GM19468 (cell line): Measurements from ENCODE around the gene RASGRF2.

ENCODE experiments used
- ATAC-seq: cut with Tn5 transposase; IDR thresholded peaks from one replicate; pipeline ENCODE4 v1.9.1; 2021; ENCODE audit warnings: mild to moderate bottlenecking, moderate library complexity, moderate number of reproducible peaks; ENCODE audit not compliant: unreplicated experiment; ENCODE audit errors: extremely low read depth

The RASGRF2 gene

DNA sequence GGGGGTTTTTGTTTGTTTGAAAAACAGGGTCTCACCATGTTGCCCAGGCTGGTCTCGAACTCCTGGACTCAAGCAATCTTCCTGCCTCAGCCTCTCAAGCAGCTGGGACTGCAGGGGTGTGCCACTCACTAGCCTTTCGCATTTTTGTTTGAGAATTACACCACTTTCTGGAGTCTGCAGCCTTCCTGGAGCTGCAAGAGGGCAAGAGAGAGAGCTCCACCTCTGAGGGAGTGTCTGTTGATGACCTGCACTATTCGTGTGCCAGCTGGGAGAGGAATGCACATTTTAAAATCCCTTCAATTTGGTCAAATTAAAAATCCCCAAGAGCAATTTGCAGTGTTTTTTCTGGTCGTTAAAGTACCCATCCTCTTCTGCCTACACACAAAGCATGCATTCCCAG is 267.9 kb downstream of the RASGRF2 start:
- no peak for ATAC-seq

DNA sequence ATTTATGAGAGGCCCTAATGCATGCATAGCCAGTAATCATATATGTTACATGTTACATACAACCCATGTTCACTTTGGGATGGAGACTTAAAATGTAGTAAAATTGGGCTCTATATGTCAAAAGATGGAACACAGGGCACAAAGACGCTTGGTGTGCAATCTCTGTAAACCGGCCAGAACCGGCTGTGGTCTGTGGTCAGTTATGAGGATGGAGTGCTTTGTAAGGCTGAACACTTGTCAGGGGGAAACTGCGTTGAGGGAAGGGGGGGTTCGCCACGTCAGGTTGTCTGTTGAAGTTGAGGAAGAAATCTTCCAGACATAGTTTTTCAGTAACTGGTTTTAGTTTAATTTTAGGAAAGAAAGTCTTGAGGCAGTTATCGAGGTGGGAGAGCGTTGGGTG is 270.3 kb downstream of the RASGRF2 start:
- no peak for ATAC-seq

DNA sequence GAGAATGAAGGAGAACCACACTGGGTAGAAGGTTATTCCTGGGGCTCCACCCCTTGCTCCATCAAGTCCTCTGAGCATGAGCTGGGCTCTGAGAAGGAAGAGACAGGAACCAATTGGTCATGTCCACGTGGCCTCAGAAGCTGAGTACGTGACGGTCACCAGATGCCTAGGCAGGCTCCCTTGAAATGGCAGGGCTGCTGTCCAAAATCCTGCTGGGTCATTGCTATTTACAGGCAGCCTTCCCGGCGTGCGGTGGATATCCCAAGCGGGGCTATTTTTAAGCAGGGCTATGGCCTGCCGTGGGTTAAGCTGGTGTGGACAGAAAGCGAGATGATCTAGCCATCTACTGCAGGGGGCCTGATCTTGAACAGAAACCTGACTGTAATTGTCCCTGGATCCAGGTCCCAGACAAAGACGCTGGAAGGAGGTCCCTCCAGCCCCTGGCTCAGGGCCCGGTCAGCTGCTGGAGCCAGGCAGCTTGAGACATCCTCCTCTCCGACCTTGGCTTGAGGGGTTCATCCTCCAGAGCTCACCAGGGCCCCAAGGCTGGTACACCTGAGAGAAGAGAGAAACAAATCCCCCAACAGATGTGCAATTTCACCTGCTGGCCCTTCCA is 272.4 kb downstream of the RASGRF2 start:
- ATAC-seq = no peak

DNA sequence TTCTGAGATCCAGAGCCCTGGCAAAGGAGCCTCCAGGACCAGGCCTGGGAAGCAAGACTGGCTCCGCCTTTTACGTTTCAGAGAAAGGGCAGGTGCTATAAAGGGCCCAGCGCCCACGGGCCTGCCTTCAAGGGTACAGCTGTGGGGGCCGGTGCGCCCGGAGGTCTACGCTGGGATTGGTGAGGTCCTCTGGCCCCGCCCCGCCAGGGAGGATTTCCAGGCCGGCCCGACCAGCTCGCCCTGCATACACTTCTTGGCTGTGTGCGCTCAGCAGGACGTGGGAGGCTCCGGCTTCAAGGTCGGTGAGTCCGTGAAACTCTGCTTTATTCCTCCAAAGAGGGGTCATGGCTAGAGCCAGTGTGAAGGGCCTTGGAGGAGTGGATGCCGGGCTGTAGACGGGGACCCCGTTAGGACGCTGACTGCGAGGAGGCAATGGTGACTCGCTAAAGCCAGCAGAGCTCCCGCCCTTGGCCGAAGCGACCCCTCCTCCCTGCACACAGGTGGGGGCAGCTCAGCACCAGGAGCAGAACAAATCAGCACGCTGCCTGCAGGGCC is 273.0 kb downstream of the RASGRF2 start, which contains the start of gene CKMT2:
CKMT2 (plus strand) TSS at position 243 of the 555 bp plus-strand sequence. CDS start 17,811 bp downstream, outside the sequence.
- ATAC-seq = no peak

DNA sequence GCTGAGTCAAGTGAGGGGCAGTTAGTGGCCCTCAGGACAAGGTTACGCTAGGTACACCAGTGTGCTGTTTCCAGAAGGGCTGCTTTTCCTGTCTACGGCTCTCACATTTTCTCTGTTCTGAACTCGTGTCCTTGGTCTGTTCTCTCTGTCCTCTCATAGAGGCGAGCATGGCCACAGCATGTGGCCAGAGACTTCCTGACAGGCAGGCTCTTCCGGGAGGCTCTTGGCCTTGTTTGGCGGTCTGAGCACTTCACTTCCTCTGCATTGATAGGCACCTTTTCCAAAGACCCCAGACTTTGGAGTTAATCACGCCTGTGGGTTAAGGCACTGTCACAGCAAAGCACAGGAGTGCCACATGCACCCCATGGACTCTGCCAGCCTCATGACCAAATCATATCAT is 274.1 kb downstream of the RASGRF2 start:
- no peak for ATAC-seq

DNA sequence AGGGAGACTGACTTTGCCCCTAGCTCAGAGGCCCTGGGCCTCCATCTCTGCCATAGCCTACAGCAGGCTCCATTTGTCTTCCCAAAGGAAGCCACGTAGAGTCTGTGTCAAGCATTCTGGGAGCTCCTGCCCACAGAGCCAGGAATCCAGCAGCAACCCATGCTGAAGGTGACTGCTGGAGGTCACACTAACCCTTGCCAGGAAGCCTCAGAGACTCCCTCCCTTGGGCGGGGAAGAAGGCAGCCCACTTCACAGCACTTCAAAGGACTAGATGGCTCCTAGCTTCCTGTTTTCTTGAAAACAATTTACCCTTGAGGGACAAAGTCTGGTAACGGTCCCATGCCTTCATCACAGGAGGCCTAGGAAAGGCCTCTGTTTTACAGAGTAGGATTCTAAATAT is 274.6 kb downstream of the RASGRF2 start:
- ATAC-seq = no peak

DNA sequence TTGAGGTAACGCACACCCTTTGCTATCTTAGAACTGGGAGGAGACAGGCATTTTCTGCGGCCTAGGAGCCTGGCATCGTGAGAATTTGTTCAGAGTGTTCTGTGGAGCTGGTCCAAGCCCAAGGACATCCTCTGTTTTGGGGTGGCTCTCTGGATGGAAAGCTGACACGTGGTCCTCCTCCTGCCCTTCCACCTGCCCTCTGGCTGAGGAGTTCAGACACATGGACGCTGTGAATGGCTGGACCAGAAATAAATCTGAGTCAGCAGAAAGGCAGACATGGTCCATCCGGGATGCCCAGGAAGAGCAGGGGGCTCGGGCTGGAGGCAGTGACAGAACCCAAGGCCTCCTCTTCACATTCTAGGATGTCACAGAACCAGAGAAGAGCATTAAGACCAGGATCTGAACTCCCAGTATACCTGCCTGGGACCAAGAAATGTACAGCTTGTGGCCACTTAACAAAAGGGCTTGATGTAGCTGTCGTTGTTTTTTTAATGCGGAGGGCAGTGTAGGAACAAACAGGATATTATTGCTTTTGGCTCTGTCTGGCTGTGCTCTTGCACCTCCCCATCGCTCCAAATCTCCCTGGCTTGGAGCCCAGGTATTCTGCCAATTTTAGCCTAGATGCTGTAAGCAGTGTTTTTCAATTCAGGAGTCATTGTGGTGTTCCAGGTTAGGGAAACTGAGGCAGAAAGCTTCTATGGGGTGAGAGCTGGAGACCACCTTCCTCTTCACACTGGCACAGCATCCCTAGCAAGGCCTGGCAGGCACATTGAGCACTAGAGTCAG is 275.3 kb downstream of the RASGRF2 start:
- no peak for ATAC-seq

DNA sequence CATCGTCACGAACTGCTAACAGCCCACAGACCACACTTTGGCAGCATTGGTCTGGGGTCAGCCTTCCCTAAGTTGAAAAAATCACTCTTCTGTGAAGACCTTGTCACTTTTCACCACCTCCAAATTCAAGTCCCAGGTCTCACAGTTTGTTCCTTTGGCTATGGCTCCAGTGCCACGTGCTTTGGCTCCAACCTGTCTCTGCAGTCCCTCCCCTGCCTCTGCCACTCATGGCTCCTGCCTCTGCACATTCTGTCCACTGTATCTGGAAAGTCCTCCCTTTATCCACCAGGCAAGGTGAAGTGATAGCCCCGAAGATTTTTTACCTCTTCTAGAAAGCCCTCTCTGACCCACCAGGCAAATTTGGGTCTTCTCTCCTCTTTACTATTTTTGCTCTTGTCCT is 278.3 kb downstream of the RASGRF2 start:
- ATAC-seq = no peak

DNA sequence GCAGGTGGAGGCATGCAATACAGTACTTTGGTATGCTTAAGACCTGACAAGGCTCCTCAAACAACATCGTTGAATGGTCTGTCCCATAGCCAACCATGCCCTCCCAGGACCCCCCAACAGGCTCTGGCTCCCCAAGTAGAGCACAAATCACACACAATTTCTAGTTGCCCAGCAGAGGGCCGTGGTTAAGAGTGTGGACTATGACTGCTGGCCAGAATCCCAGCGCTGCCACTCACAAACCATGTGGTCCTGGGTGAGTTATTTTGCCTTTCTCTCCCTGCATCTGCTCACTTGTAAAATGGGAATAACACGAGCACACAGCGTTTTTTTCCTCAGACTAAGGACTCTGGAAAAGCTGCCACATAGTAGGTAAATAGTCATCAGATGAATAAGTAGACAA is 279.4 kb downstream of the RASGRF2 start:
- ATAC-seq = no peak

DNA sequence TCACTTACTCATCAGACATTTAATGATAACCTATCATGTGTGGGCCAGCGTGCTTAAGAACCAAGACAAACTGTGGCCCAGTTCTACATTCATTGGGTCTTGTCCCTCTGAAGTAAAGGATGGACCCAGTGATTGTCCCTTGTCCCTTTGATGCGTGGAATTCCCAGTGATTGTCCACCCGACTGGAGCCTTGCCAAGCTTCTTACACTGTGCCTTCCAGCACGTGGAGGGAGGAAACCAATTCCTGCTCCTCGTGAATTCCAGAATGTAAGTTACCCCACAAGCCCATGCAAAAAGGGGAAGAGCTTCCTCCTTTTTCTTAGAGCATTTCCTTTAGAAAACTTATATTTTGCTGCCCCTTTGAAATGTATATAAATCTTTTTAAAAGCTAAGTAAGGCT is 280.8 kb downstream of the RASGRF2 start:
- ATAC-seq = no peak

DNA sequence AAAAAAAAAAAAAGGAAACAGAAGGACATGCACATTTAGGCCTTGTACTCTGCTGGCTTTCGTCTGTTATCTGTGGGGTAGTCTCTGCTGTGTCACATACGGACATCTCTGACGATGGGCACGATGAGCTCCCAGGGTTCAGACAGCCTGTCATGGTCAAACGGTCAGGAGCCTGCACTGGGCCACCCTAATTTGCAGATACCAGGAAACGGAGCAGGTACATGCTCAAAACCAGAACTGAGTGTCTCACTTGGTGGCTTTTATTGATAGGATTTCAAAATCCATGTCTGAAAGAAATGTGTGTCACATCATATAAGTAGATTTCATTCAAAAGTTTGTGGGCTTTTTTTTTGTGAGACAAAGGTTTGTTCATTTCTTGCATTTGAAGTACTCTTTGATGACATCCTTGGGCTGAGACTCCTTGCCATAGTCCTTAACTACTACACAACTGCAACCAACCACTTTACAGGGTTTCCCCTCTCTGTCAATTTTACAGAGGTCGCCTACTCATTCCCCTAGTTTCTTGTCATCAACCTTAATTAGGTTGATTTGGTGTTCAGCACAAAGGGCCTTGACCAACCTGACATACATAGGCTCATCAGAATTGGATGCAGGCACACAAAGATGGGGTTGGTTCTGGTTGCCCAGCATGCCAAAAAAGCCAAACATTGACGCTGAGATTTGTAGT is 281.9 kb downstream of the RASGRF2 start:
- no peak for ATAC-seq

DNA sequence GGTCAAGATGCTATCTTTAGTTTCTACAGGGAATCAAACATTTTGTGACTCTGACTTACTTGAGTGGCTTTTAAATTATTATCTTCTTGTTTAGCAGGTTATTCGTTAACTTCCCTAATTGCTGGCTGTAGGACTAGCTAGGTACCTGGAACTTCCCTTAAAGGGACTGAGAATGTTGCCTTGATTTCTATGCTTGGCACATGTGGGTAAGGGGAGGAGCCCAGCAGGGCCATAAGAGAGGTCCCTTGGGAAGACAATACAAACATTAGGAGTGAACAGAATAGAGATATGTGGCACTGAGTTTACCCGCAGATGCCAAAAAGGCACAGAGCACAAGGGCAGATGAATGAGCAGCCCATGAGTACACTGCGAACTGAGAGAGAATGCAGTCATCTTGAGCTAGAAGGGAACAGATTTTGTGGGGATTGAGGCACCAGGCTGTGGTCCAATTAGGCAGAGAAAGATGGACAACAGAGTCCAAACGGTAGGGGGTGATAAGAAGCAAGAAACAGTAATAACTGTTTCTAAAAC is 282.8 kb downstream of the RASGRF2 start:
- no peak for ATAC-seq

DNA sequence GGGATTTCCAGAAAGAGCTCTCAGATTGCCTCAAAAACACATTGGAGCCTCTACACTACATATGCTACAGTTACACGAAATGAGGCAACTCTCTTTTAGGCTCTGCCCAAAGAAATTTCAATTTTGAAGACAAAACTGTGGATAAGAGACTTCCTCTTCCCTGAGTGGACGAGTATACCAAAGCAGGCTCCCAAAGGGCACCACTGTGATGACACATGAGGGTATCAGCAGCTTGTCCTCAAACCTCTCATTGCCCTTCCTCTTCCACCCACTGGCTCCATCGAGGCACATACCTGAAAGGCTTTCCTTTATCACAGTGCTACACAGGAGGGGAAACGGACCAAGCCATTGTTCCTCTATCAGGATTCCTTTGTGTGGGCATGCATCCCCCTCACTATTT is 284.3 kb downstream of the RASGRF2 start:
- ATAC-seq = no peak

DNA sequence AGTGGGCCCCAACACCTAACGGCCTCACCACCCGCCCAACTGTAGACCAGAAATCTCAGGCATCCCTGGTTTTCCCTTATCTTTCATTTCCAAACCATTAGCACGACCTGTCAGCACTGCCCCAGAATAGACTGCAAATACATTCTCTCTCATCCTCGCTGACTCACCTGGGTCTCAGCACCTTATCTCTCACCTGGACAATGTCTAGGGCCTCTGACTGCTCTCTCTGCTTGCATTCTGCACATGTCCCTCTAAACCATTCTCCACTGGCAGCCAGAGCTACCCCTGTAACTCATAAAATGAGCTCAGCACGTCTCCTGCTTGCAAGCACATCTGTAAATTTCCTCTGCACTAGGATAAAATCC is 285.7 kb downstream of the RASGRF2 start:
- ATAC-seq = no peak

DNA sequence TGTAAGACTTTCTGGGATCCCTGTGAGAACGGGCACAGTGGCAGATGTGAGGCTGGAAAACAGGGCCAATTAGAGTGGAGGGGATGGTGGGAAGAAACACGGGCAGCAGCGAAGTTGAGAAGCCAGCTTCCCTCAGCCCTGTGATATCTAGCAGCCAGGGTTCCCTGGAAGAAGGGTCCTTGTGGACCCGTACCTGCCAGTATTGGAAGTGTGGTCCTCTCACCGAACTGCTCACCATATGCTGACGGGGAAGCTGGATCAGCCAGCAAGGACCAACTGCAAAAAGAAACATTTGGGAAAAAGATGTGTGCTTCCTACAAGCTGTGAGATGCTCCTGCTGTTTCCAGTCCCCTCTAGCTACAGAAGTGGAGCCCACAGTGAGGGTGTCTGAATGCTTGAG is 286.5 kb downstream of the RASGRF2 start:
- ATAC-seq = no peak

DNA sequence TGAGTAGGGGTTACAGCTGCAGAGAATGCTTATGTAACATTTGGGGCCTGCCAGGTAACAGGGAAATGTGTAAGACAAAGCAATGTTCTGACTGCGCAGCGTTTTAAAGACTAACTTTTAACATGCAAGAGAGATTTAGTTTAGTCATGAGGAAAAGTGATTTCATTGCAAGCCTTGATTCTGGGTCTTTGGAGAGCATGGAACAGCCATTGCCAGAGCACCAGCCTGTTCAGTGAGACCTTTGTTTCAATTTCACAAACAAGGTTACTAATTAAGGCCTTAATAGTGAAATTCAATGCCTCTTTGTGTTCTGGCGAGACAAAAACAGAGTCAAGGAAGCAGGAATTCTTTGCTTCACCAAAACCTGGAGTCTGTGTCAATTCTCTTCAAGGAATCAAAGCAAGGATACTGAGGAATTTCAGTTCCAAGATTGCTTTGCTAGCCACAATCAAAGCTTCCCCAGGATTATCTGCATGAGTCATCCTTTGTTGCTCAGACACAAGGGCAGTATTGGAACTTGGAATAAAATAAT is 287.3 kb downstream of the RASGRF2 start:
- ATAC-seq = no peak

DNA sequence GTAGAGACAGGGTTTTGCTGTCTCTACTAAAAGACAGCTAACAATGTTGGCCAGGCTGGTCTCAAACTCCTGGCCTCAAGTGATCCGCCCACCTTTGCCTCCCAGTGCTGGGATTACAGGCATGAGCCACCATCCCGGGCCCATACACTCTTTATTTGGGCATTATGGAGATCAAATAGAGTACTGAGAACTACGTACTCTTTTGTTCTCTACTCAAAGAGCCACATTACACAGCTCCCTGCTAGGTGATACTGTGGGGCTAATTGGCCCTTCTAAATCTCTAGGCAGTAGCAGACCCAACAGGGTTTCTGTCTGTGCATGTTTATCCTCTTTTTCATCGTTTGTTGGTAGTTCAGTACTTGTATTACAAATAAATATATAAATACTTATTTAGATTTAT is 289.1 kb downstream of the RASGRF2 start:
- ATAC-seq = no peak

DNA sequence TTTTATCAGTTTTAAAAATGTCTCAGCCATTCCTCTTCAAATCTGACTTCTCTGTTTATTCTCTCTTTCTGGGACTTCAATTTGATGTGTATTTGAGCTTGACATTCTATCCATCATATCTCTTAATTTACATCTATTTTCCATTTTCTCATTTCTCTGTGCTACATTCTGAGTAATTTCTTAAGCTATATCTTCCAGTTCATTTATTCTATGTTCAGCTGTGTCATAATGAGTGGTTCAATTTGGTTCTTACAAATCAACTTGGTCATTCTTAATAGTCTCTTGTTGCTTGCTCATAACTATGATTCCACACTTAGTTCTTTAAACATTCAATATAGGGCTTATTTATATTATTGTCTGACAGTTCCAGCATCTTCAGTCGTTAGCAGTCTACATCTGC is 289.8 kb downstream of the RASGRF2 start:
- ATAC-seq = no peak

DNA sequence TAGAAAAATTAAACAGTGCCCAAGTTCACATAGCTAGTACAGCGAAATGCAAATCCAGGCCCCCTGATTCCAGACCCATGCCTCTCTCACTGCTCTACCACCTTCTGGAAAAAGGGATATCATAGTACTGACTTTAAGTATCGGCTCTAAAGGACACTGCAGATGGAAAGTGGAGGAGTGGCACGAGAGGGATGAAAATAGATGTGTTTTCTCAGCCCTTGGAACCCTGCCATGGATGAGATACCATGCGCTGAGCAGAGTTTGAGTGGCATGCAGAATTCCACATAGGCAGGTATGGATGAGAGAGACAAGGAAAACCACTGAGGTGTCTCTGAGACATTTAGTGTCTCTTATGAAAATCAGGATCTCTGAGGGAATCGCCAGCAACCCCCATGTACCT is 291.8 kb downstream of the RASGRF2 start:
- ATAC-seq = no peak

DNA sequence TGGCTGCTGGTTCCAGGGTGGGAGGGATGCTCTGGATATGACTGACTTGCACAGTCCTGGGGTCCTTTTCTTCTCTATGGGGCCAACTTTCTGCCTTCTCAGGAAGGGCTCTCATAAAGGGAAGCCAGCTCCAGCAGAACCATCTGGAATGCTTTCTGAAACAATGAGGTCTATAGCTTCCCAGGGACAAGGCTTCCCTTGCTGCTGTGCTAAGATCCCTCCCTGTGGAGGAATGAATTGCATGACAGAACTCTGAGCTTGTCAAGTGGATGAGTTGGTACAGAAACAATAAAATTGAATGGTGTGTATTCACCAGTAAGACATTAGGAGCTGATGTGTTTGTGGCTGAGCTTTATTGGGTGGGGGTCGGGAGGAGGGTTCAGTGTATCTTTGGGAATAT is 292.7 kb downstream of the RASGRF2 start:
- ATAC-seq = no peak

DNA sequence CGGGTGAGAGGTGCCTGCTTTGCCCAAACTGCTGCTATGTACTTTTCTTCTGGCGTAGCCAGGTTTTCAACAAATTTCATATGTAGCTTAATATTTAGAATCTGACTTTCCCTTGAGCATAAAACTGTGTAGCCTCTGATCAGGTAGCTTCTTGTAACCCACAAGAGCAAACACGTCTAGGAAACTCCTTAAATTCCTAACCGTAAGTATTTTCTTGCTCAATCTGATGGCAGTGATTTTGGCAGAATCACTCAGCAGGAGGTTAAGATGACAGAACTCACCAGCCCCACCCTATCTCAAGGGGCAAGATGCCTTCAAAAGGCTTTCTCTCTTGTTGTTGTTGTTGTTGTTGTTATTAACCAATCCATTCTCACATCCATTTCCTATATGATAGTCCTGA is 293.7 kb downstream of the RASGRF2 start:
- no peak for ATAC-seq
